Activated CD4-positive, alpha-beta T cell treated with anti-CD3 and anti-CD28 coated beads, Interleukin-10, Interleukin-2, amounts not matched to agents 100 ng/mL and 50 ng/mL, durations not matched to agents 16 hours and 8 hours (primary cell): ENCODE measurements around the gene SRD5A1.

Source experiments
- DNase-seq: peaks from one replicate; pipeline ENCODE4 v3.0.0-alpha.2; 2020

The SRD5A1 gene

GRCh38 chr5:6632888-6633468 lies at the start of gene SRD5A1, which contains the start of gene NSUN2:
TSS of gene SRD5A1 (plus strand) at chr5:6633440. CDS start at chr5:6633577, 137 bp downstream.
TSS of gene NSUN2 (minus strand) at chr5:6633044. CDS start at chr5:6632979, 65 bp downstream.
- DNase-seq = peak; percentile 95

GRCh38 chr5:6584101-6584645 lies 49.1 kb upstream of the SRD5A1 start:
- no peak for DNase-seq

- DNase-seq = no peak
Observed at GRCh38 chr5:6584727-6585126, 48.5 kb upstream of the SRD5A1 start.

GRCh38 chr5:6585168-6585567 lies 48.1 kb upstream of the SRD5A1 start:
- DNase-seq = no peak

GRCh38 chr5:6585939-6586646 lies 47.1 kb upstream of the SRD5A1 start:
- no peak for DNase-seq

GRCh38 chr5:6586647-6587042 lies 46.6 kb upstream of the SRD5A1 start:
- DNase-seq = no peak

GRCh38 chr5:6587171-6587570 lies 46.1 kb upstream of the SRD5A1 start:
- DNase-seq = no peak

- DNase-seq = no peak
Observed at GRCh38 chr5:6590581-6590980, 42.7 kb upstream of the SRD5A1 start.

- DNase-seq = no peak
Observed at GRCh38 chr5:6591671-6592288, 41.5 kb upstream of the SRD5A1 start.

- no peak for DNase-seq
Observed at GRCh38 chr5:6592601-6593000, 40.6 kb upstream of the SRD5A1 start.

- no peak for DNase-seq
Observed at GRCh38 chr5:6593148-6594016, 39.9 kb upstream of the SRD5A1 start.

GRCh38 chr5:6594066-6594465 lies 39.2 kb upstream of the SRD5A1 start:
- no peak for DNase-seq

- DNase-seq = no peak
Observed at GRCh38 chr5:6595405-6595804, 37.8 kb upstream of the SRD5A1 start.

- no peak for DNase-seq
Observed at GRCh38 chr5:6596388-6596787, 36.9 kb upstream of the SRD5A1 start.

- no peak for DNase-seq
Observed at GRCh38 chr5:6597557-6597956, 35.7 kb upstream of the SRD5A1 start.

GRCh38 chr5:6598351-6598900 lies 34.8 kb upstream of the SRD5A1 start:
- DNase-seq = no peak

- no peak for DNase-seq
Observed at GRCh38 chr5:6599739-6600138, 33.5 kb upstream of the SRD5A1 start.

GRCh38 chr5:6601271-6601670 lies 32.0 kb upstream of the SRD5A1 start:
- DNase-seq = no peak

- DNase-seq = no peak
Observed at GRCh38 chr5:6601816-6602215, 31.4 kb upstream of the SRD5A1 start.

- DNase-seq = no peak
Observed at GRCh38 chr5:6602441-6602840, 30.8 kb upstream of the SRD5A1 start.

GRCh38 chr5:6603643-6604042 lies 29.6 kb upstream of the SRD5A1 start:
- DNase-seq = no peak

- DNase-seq = no peak
Observed at GRCh38 chr5:6604341-6604740, 28.9 kb upstream of the SRD5A1 start.

- DNase-seq = no peak
Observed at GRCh38 chr5:6604946-6605345, 28.3 kb upstream of the SRD5A1 start.
